ENCODE results near the gene WDR88. TPM values are rescaled to one million over a fixed set of nuclear protein-coding genes. Genes with fewer than 3 reads are reported as not detected.

WDR88 gene
- total and polyA plus RNA-seq, 8 donors = not detected

DNA sequence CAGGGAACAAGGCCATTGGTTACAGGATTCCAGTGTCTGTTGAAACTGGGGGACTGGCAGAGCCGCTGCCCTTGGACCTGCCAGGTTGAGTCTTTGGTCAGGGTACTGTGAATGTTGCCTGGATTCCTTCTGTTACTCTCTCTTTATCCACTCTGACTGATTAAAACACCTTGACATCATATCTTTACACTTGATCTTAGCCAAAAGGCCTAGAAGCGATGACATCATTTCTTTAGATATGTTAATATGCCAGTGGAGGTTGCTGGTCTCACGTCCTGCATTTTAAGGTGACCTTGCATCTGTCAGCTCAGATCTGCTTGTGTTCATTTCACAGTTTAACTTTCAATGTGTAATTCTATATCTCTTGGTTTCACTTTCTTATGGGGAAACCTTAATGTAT lies 41.7 kb upstream of the WDR88 start:
- Histone ChIP-seq H3K4me3 (no peak overlapping the region), H3K27ac (no peak overlapping the region), H3K9me3 (no peaks in the 10 kb centered on the region), H3K36me3 (peaks cover 40 to 75% (median 73%) of the 10 kb centered on the region in 4 donors), H3K4me1 (peaks cover 0 to 11% (median 0%) of the 10 kb centered on the region in 4 donors), H3K27me3 (no peaks in the 10 kb centered on the region)
- TF ChIP-seq POLR2A (IDR thresholded peaks at IDR 0.05) = no peak
- TF ChIP-seq EP300 (IDR thresholded peaks at IDR 0.05) = no peak
- TF ChIP-seq, protein P1, sequence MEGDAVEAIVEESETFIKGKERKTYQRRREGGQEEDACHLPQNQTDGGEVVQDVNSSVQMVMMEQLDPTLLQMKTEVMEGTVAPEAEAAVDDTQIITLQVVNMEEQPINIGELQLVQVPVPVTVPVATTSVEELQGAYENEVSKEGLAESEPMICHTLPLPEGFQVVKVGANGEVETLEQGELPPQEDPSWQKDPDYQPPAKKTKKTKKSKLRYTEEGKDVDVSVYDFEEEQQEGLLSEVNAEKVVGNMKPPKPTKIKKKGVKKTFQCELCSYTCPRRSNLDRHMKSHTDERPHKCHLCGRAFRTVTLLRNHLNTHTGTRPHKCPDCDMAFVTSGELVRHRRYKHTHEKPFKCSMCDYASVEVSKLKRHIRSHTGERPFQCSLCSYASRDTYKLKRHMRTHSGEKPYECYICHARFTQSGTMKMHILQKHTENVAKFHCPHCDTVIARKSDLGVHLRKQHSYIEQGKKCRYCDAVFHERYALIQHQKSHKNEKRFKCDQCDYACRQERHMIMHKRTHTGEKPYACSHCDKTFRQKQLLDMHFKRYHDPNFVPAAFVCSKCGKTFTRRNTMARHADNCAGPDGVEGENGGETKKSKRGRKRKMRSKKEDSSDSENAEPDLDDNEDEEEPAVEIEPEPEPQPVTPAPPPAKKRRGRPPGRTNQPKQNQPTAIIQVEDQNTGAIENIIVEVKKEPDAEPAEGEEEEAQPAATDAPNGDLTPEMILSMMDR (IDR thresholded peaks at IDR 0.05) = no peak
- no peak for TF ChIP-seq POLR2AphosphoS5 (IDR thresholded peaks at IDR 0.05)
- intact Hi-C loops (cut with DNase I; ENCODE audit: low total_unique reads) = no loop called here
- no peak for DNase-seq
- WGBS, 5 donors = 77 to 90% (median 80%) methylated on average over 3 of the region's 3 CpGs

DNA sequence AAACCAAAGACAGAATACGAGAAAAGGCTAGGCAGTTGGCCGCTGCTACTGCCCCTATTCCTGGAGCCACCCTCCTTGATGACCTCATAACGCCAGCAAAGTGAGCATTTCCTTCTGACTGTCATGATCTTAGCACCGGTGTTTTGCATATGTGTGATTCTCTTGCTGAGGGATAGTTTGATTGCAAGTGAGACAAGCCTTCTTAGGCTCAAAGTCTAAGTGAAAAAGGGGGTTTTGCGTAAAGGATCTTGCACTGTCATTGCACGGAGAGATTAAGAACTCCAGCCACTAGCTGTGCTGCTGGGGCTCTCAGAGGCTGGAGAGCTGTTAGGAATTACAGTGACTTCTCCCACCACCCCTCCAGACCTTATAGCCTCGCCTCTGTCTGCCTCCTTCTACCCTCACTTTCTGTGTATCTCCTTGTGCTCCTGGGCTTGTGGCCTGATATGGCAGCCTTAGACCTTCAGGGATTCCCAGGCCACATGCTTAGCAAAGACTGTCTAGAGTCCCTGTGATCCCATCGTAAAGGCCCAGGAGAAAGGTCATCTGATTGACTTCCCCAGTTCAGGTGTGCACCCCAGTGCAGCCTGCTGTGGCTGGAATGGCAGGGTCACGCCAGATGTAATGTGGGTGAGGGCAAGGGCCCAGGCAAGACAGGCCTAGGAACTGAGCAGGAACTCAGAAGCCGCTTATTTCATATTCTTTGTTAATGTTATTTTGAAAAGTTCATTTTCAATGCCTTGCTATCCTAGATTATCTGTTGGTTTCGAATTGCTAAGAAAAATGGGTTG lies 38.3 kb upstream of the WDR88 start:
- no peak overlapping the region for H3K27ac ChIP-seq
- H3K4me1 ChIP-seq = no peaks in the 10 kb centered on the region
- intact Hi-C loops (cut with DNase I; ENCODE audit: low total_unique reads) = no loop called here
- H3K4me3 ChIP-seq = no peak overlapping the region
- no peaks in the 10 kb centered on the region for H3K9me3 ChIP-seq
- TF ChIP-seq POLR2A (IDR thresholded peaks at IDR 0.05) = no peak
- TF ChIP-seq, protein P1 (IDR thresholded peaks at IDR 0.05) = no peak
- peaks cover 62 to 100% (median 99%) of the 10 kb centered on the region in 4 donors for H3K36me3 ChIP-seq
- no peaks in the 10 kb centered on the region for H3K27me3 ChIP-seq
- DNase-seq = no peak
- WGBS, 5 donors = 93 to 96% (median 95%) methylated on average over 11 of the region's 11 CpGs

DNA sequence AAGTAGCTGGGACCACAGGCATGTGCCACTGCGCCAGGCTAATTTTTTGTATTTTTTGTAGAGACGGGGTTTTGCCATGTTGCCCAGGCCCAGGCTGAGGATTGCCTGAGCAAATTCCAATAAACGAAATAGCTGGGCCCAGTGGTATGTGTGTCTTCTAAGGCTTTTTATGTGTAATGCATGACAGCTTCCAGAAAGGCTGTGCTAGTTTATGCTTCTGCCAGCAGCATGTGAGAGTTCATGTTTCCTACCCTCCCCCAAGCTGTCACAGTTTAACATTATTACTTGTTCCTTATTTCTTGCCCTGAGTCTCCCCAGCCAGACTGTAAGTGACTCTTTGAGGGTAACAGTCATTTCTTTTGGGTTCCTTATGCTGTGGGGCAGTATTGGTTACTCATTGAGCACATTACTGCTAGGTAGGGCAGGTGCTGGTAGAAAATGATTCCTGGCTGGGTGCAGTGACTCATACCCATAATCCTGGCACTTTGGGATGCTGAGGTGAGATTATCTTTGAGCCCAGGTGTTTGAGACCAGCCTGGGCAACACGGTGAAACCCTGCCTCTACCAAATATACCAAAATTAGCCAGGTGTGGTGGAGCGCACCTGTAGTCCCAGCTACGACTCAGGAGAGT lies 37.4 kb upstream of the WDR88 start:
- intact Hi-C loops (cut with DNase I; ENCODE audit: low total_unique reads) = no loop called here
- Histone ChIP-seq H3K4me1 (no peaks in the 10 kb centered on the region), H3K4me3 (no peak overlapping the region), H3K27me3 (no peaks in the 10 kb centered on the region), H3K9me3 (no peaks in the 10 kb centered on the region), H3K36me3 (peaks cover 60 to 99% (median 98%) of the 10 kb centered on the region in 4 donors), H3K27ac (no peak overlapping the region)
- TF ChIP-seq EP300 (IDR thresholded peaks at IDR 0.05) (no peak), POLR2AphosphoS5 (IDR thresholded peaks at IDR 0.05) (no peak), POLR2A (IDR thresholded peaks at IDR 0.05) (no peak)
- TF ChIP-seq, protein P1 (IDR thresholded peaks at IDR 0.05) = no peak
- 89 to 95% (median 92%) methylated on average over 6 of the region's 6 CpGs for WGBS, 5 donors
- no peak for DNase-seq

DNA sequence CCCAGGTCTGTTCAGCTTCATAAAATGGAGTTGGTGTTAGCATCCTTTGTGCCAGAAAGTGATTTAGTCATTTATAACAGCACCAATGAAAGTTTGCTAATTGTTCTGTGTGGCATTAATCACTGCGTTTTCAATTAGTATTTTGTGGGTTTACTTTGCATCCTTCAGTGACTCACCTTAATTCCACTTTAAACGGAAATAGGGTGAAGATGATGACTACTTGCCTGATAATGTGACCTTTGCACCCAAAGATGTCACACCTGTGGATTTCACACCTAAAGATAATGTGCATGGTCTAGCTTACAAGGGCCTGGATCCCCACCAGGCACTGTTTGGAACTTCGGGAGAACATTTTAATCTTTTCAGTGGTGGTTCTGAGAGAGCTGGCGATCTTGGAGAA lies 35.9 kb upstream of the WDR88 start:
- H3K36me3 ChIP-seq = peaks cover 48 to 99% (median 96%) of the 10 kb centered on the region in 4 donors
- H3K4me1 ChIP-seq = no peaks in the 10 kb centered on the region
- intact Hi-C loops (cut with DNase I; ENCODE audit: low total_unique reads) = no loop called here
- TF ChIP-seq POLR2A (IDR thresholded peaks at IDR 0.05) = no peak
- TF ChIP-seq, protein P1 (IDR thresholded peaks at IDR 0.05) = no peak
- TF ChIP-seq POLR2AphosphoS5 (IDR thresholded peaks at IDR 0.05) = no peak
- TF ChIP-seq EP300 (IDR thresholded peaks at IDR 0.05) = no peak
- 74 to 87% (median 81%) methylated on average over 4 of the region's 4 CpGs for WGBS, 5 donors
- H3K4me3 ChIP-seq = no peak overlapping the region
- no peak for DNase-seq
- H3K27me3 ChIP-seq = no peaks in the 10 kb centered on the region
- H3K9me3 ChIP-seq = no peaks in the 10 kb centered on the region
- H3K27ac ChIP-seq = no peak overlapping the region
